Ovary (tissue), 3 donors: ENCODE data around the gene PADI3.

ENCODE experiments used
- EP300 ChIP-seq: sonication (generic); formaldehyde crosslinking; IDR thresholded peaks from one replicate; pipeline ENCODE4 v1.6.1; 2017; ENCODE audit warnings: antibody characterized with exemption
- TF ChIP-seq, protein P1 (sequence below), 3 donors: fragments of 450-650 bp in 2 of 3; fragments of 200-600 bp in 1 of 3; IDR thresholded peaks; one replicate each; pipeline versions ENCODE4 v1.5.1 to v1.8.0; 2016 to 2022; ENCODE audit warnings: antibody characterized with exemption in 3 of 3, mild to moderate bottlenecking in 1 of 3
- donor health status: DM: no; HTN: no; CAD: no.

- no peak for TF ChIP-seq EP300
- TF ChIP-seq, protein P1, sequence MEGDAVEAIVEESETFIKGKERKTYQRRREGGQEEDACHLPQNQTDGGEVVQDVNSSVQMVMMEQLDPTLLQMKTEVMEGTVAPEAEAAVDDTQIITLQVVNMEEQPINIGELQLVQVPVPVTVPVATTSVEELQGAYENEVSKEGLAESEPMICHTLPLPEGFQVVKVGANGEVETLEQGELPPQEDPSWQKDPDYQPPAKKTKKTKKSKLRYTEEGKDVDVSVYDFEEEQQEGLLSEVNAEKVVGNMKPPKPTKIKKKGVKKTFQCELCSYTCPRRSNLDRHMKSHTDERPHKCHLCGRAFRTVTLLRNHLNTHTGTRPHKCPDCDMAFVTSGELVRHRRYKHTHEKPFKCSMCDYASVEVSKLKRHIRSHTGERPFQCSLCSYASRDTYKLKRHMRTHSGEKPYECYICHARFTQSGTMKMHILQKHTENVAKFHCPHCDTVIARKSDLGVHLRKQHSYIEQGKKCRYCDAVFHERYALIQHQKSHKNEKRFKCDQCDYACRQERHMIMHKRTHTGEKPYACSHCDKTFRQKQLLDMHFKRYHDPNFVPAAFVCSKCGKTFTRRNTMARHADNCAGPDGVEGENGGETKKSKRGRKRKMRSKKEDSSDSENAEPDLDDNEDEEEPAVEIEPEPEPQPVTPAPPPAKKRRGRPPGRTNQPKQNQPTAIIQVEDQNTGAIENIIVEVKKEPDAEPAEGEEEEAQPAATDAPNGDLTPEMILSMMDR (IDR thresholded peaks at IDR 0.05): no peak
Measured at GRCh38 chr1:17265162-17265561, 16.3 kb downstream of the PADI3 start.
